Measurements from ENCODE around the gene SH3RF1. TPM values are rescaled to one million over a fixed set of nuclear protein-coding genes. Genes with fewer than 3 reads are reported as not detected.

The SH3RF1 gene
- total RNA-seq, 1 donor from 2014 or later, result 35.2 TPM

- Mint-ChIP-seq H3K4me3 (ENCODE audit: unreplicated experiment) (peak overlapping the region; percentile 26), H3K4me1 (ENCODE audit: low read depth, unreplicated experiment) (peaks cover 49% of the 10 kb centered on the region), H3K27ac (ENCODE audit: unreplicated experiment) (peak overlapping the region; percentile 76), H3K36me3 (ENCODE audit: unreplicated experiment) (peaks cover 14% of the 10 kb centered on the region), H3K27me3 (ENCODE audit: unreplicated experiment) (peaks cover 6% of the 10 kb centered on the region), H3K9me3 (ENCODE audit: unreplicated experiment) (peaks cover 10% of the 10 kb centered on the region)
- no peak for TF ChIP-seq CTCF (IDR thresholded peaks at IDR 0.05; ENCODE audit: partially characterized antibody, unreplicated experiment)
- DNase-seq, result no peak
These were observed 10.4 kb downstream of the SH3RF1 start for GRCh38 chr4:169260217-169260866.

- Mint-ChIP-seq H3K27me3 (ENCODE audit: unreplicated experiment) (peaks cover 6% of the 10 kb centered on the region), H3K27ac (ENCODE audit: unreplicated experiment) (peak overlapping the region; percentile 97), H3K9me3 (ENCODE audit: unreplicated experiment) (peaks cover 8% of the 10 kb centered on the region), H3K4me3 (ENCODE audit: unreplicated experiment) (peak overlapping the region; percentile 78), H3K4me1 (ENCODE audit: low read depth, unreplicated experiment) (peaks cover 48% of the 10 kb centered on the region), H3K36me3 (ENCODE audit: unreplicated experiment) (peaks cover 5% of the 10 kb centered on the region)
- no peak for TF ChIP-seq CTCF (IDR thresholded peaks at IDR 0.05; ENCODE audit: partially characterized antibody, unreplicated experiment)
- DNase-seq, result no peak
These were observed 11.5 kb downstream of the SH3RF1 start for GRCh38 chr4:169259271-169259670.

- H3K4me1 Mint-ChIP-seq (ENCODE audit: low read depth, unreplicated experiment), result peaks cover 59% of the 10 kb centered on the region
- peaks cover 2% of the 10 kb centered on the region for H3K36me3 Mint-ChIP-seq (ENCODE audit: unreplicated experiment)
- peak overlapping the region; percentile 92 for H3K27ac Mint-ChIP-seq (ENCODE audit: unreplicated experiment)
- DNase-seq, result no peak
- peaks cover 6% of the 10 kb centered on the region for H3K27me3 Mint-ChIP-seq (ENCODE audit: unreplicated experiment)
- peaks cover 6% of the 10 kb centered on the region for H3K9me3 Mint-ChIP-seq (ENCODE audit: unreplicated experiment)
- H3K4me3 Mint-ChIP-seq (ENCODE audit: unreplicated experiment), result peak overlapping the region; percentile 62
- no peak for TF ChIP-seq CTCF (IDR thresholded peaks at IDR 0.05; ENCODE audit: partially characterized antibody, unreplicated experiment)
These were observed 12.6 kb downstream of the SH3RF1 start for GRCh38 chr4:169258141-169258540.

GRCh38 chr4:169256856-169257761 is 13.6 kb downstream of the SH3RF1 start:
- no peak for DNase-seq
- peak overlapping the region; percentile 92 for H3K27ac Mint-ChIP-seq (ENCODE audit: unreplicated experiment)
- H3K4me3 Mint-ChIP-seq (ENCODE audit: unreplicated experiment), result no peak overlapping the region
- no peak for TF ChIP-seq CTCF (IDR thresholded peaks at IDR 0.05; ENCODE audit: partially characterized antibody, unreplicated experiment)
- no peaks in the 10 kb centered on the region for H3K36me3 Mint-ChIP-seq (ENCODE audit: unreplicated experiment)
- peaks cover 67% of the 10 kb centered on the region for H3K4me1 Mint-ChIP-seq (ENCODE audit: low read depth, unreplicated experiment)
- peaks cover 6% of the 10 kb centered on the region for H3K27me3 Mint-ChIP-seq (ENCODE audit: unreplicated experiment)
- H3K9me3 Mint-ChIP-seq (ENCODE audit: unreplicated experiment), result peaks cover 7% of the 10 kb centered on the region

All from glutamatergic neuron (in vitro differentiated cells).